RPMI7951 (cell line): Measurements from ENCODE around the gene FKBP1A. TPM values are rescaled to one million over a fixed set of nuclear protein-coding genes. Genes with fewer than 3 reads are reported as not detected.

Experiments used
- DNase-seq: peaks from one replicate; pipeline ENCODE4 v3.0.0-alpha.2; 2012; ENCODE audit warnings: low read depth
- total RNA-seq: library from RNA; depleted of rRNA; stranded (reverse); fragments of >200 nt; shearing (Covaris generic); gene quantifications from 2 replicates; pipeline ENCODE4 v1.2.3, GENCODE V29; 2014

Gene FKBP1A
- total RNA-seq, 1 experiment from 2014 or later = 564 TPM

DNA sequence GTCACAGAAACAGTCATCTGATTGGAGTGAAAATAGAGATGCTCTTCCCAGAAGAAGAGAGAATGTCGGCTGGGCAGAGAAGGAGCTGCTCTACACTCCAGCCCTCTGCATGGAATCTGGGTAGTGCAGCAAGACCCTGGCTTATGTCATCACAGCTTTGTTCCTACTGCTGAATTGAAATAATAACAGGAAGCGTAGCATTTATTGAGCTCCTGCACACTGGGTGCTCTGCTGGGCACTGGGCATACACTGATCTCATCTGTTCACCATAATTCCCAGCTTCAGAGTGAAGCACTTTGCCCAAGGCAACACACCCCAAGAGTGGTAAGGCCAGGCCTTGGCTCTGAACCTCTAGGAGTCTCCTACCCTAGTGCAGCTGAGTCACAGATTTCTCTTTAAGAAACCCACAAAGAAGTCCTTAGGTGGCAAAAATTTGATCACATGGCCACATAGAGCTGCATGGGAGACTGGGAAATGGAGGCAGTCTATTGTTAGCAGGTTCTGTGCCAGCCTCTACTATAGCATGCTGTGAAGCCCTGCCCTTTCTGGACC, 60.0 kb downstream of the FKBP1A start:
- DNase-seq = peak; percentile 57

DNA sequence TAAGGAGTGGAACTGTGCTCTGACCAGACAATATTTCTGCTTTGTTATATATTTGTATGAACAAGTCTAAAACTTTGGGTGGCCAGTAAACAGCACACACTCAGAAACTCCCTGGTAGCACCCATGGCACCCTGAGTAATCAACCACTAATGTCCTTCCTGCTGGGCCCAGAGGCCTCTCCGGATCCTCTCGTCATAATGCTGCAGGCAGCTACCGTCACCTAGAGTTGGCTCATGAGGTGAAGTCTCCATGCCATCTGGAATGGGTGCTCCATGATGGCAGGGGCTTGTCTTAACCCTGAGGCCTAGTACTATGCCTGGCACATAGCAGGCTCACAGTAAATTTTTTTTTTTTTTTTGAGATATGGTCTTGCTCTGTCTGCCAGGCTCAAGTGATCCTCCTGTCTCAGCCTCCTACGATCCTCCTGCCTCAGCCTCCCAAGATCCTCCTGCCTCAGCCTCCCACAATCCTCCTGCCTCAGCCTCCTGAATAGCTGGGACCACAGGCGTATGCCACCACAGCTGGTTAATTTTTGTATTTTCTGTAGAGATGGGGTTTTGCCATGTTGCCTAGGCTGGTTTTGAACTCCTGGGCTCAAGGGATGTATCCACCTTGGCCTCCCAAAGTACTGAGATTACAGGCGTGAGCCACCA, 60.9 kb downstream of the FKBP1A start:
- DNase-seq = peak; percentile 35

DNA sequence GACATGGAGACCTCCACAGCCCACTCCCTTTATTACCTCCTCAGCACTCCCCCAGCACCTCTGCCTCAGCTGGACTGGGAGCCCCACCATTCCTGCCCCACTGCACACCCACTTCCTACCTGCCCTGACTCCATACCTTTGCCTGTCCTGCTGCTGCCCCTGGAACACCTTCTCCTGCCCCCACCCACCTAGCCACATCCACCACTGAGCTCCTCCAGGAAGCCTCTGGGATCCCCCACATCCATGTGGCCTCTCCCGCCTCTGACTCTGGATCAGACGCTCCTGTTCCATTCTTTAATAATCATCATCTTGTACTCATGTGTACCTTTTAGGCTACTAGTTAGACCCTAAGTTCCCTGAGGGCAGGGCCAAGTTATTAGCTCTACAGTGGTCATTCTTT, 61.8 kb downstream of the FKBP1A start:
- no peak for DNase-seq

DNA sequence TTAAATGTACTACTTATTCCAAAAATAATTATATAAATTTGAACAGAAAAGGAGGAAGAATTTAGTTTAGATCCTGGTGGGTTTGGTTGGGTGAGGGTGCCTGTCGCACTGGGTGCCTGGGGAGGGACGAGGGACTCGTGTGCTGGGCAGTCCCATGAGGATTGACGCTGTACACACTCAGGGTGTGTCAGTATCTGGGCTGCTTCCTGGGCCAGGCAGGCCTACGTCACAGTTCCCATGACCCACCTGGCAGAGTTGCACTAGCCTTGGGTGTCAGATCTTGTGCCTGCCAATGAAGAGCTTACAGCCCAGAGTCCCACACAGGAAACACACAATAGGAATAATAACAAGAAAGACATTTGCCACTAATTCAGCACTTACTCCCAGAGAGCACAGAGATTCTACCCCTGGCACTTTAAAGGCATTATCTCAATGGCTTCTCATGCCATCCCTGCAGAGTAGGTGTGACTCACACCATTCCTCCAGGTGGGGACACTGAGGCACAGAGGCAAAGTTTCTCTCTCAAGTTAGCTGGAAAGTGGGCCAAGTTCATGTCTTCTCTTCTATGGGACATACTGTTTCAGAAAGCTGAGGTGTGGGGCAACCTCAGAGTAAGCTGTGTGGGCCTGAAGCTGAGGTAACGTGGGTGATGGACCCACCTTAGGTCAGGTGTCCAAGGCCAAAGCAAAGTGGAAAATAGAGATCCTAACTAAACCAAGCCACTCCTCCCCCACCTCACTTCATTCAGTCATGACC, 62.6 kb downstream of the FKBP1A start:
- DNase-seq = no peak

DNA sequence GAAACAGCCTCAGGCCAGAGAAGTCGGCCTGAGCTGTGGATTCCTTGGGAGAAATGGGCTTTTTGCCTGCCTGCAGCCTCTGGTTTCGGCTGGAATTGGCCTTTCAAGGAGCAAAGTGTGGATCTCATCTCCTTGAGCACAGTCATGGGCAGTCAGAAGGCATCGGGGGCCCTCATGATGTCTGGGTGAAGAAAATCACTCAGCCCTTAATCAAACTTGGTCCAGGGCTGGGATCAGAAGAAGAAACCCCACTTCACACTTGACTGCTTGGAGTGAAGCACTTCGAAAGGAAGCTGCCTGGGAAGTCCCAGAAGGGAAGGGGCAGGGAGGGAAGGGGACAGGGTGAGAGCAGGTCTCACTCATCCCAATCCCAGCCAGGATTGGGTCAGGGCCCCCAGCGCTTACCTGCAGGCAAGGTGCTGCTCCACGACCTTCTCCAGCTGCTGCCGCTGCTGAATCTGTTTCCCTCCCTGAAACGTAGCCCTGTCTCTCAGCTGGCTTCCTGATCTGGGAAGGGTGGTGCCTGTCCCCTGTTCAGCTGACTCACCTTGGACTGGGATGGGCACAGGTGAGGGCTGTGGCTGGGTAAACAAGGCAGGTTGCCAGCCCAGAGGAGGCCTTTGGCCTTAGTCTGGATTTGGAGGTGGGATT, 64.0 kb downstream of the FKBP1A start, which contains the start of gene SDCBP2:
Gene SDCBP2 (minus strand): TSS at position 460 of the 651 bp plus-strand sequence. CDS start 8,723 bp downstream, outside the sequence.
- no peak for DNase-seq

DNA sequence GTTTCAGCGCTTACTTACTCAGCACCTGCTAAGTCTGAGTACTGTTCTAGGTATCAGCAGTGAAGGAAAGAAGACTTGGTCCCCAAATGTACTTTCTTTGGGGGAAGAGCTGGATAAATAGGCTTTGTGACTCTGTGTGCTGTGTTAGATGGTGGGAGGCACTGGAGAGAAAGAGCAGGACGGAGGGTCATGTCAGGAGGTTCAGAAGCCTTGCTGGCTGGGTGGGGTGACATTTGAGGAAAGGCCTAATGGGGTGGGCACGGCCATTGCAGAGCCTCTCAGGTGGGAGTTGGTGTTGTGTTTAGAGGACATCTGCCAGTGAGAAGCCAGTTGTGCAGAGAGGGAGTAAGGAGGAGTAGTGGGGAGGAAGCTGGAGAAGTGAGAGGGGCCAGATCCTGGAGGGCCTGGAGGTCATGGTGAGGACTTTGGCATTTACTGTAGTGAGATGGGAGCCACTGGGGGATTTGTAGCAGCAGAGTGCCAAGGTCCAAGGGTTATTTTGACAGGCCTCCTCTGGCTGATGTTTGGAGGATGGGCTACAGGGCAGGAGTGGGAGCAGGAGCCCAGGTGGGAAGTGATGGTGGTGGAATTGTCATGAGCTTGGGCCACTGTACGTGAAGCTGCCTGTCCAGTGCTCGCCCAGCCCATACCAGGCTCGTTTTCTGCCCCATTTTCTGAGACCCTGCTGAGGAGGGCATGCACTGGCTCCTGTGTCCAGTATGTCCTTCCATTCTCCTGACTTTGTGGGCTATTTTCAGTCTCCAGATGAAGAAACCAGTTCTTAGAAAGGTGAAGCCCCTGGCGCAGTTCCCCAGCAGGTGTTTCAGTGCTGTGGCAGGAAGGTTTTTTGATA, 64.8 kb downstream of the FKBP1A start:
- no peak for DNase-seq

DNA sequence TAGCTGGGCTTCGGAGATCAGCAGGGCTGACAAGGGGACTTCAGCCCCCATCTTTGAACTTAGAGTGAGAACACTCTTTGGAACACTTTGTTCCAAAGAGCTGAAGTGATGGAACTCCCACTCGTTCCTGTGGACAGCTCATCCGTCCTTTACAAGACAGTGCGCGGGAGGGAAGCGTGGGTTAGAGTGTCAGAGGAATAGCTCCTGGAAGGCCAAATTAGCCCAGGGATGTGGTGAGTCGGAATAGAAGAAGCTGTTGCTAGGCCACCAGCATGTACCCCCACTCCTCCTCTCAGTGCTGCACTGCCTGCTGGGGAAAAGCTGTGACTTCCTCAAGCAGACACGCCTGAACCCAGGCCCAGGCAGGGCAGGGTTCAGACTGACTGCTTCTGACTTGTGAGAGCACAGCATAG, 65.6 kb downstream of the FKBP1A start:
- peak; percentile 68 for DNase-seq

DNA sequence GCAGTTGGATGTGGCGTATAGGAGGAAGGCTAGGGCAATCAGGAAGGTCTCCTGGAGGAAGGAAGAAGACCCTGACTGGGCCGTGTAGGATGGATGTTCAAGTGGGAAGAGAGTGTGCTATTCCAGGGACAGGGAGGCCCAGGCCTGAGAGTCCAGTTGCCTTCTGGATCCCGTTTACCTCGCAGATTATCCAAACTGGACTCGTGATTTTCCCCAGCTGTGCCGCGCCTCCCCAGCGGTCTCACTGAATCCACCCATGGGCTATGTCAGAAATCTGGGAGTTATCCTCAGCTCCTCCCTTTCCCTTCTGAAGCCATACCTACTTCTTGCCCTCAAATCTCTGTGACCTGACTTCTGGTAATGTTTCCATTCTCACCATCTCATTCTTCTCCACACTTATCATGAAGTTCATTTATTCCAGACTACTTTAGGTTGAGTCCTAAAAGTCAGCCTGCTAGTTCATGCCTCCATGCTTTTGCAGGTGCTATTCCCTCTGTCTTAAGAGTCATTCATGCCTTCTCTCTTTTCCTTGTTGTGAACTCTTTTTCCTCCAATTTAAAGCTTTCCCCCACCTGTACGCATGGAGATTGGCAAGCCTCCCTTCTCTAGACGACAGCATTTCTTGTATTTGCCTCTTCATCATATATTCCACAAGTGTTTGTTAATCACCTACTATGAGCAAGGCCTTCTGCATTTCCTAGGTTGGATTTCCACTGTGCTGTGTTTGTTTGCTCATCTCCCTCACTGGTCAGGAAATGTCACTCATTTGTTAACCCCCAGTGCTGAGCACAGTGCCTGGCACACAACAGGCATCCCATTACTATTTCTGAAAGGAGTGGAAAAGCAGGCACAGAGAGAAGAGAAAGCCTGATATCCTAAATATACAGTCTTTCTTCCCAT, 66.6 kb downstream of the FKBP1A start:
- peak; percentile 54 for DNase-seq

DNA sequence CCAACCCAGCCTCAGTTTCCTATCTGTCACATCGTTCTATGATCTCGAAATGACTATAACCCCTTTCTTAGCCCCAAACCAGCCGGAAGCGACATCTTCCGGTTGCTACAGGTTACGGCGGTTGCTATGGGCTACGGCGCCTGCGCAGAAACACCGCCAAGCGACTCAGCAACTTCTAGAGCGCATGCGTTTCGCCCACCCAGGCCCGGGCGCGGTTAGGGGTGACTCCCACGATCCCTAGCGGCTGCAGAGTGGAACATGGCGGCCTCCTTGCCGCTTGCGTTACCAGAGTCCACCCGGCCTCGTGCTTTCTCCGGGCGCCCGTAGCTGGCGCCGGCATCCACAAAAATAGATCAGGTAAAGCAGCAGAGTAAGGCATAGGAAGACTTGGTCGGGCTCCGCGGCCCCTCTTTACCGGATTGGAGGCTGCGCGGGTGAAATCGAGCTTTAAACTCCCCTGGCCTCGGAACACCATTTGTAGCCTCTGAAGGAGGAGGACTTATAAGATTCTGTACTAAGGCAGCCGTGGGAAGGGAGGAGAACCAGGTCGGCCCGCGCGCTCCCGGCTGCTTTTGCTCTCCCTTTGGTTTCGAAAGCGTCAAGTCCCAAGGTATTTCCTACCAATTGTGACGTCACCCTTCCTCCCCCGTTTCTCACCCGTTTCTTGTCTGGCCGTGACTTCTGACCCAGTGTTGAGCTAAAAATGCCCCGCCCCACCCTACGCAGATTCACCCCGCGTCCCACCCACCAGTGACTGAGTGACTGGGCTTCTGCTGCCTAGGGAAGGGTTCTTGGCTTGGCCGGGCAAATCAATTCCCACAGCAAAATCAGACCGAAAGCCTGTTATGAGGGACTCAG, 67.5 kb downstream of the FKBP1A start:
- DNase-seq = peak; percentile 98

DNA sequence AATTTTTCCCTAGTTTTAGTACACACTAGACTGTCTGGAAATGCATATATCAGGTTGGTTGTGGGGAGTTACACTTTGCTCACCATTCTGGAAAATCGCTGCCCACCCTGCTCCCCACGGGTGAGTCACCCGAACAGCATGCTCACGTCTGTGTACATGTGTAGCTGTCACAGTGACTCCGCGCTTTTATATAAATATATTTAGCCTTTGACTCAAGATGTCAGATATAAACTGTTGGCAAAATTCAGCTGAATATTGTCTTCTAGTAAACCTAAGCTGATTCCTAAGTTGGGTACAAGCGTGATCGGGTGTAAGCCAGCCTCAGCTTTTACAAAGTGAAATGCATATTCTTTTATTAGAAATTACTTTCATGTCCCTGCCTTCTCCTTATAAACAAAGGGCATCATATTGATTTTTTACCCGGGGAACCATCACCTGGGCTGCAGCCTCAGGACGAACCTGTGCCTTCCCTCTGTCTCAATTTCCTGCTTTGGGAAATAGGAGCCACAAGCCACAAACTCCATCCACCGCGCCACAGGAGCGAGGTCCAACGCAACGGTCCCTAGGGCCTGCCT, 68.2 kb downstream of the FKBP1A start:
- DNase-seq = peak; percentile 82

DNA sequence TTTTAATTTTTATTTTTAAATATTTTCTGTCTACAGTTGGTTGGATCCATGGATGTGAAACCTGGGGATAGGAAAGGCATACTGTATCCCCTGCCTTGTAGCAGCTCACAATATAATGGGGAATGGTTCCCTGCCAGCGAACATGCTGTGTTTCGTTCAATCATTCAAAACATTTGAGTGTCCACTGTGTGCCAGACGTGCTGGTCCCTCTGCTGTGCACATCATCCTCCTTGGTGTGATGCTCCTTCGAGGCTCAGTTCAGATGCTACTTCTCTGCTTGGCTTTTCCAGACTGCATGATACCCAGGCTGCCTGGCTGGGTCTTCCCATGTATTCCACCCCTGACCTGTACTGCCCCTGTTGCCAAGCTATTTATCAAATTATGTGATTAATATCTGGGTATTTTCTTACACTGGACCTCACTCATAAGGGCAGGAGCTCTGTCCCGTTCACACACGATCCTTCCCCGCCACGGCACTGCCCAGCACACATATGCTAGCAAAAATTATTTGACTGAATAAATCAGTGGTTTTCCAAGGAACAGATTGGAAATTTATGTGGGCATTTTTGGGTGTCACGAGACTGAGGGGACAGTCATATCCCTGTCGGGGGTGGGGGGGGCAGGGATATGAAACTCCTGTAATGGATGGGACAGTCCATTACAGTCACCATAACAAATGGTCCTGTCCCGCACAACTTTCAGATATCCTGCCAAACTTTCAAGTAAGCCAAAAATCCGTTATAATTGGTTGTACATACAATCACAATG, 68.8 kb downstream of the FKBP1A start:
- no peak for DNase-seq

DNA sequence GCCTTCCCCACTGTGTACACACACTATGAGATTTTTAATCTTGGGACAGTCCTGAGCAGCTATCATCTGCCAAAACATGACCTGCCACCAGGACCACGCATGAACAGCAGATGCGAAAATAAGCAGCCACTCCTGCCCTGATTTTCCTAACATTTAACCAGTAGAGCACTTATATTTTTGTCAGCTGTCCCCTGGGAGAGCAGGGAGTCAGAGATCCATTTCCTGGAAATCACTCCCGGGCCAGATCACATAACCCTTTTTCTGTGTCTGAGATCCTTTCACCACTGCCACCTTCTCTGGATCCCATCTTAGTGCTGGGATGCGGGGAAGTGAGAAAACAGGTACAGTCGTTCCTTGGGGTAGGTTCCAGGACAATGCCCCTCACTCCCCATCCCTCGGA, 69.6 kb downstream of the FKBP1A start:
- no peak for DNase-seq

DNA sequence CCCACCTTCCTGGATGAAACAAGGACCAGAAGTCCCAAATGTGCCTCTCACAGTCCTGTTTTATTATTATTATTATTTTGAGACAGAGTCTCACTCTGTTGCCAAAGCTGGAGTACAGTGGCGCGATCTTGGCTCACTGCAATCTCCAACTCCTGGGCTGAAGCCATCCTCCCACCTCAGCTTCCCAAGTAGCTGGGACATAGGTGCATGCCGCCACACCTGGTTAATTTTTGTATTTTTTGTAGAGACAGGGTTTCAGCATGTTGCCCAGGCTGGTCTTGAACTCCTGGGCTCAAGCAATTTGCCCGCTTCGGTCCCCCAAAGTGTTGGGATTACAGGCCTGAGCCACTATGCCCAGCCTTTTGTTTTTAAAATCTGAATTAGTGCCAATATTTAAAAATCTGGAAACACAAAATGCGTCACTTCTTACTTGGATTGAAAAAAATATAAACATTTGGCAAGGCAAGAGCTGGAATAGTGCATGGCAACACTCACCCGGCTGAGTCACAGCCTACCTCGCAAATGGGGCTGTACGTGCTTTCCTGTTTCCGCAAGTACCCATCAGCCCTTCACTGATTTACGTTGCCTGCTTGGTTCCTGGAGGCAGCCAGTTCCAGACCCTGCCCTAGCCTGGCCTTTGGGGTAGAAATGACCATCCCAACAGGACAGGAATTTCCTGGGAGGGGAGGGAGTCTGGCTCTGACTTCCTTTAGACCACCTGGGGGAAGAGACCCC, 70.2 kb downstream of the FKBP1A start:
- peak; percentile 93 for DNase-seq

DNA sequence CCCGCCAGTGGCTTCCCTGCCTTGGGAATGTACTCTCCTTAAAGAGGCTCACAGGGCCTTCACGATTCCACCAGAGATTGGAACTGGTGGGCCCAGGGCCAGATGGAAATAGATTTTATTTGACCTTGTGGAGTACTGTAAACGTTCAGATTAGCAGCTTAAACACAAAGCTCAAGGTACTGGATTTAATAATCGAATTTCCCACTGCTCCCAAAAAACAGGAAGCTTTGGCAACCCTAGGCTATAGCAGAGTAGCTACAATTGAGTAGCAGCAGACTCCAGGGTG, 71.3 kb downstream of the FKBP1A start:
- DNase-seq = no peak

DNA sequence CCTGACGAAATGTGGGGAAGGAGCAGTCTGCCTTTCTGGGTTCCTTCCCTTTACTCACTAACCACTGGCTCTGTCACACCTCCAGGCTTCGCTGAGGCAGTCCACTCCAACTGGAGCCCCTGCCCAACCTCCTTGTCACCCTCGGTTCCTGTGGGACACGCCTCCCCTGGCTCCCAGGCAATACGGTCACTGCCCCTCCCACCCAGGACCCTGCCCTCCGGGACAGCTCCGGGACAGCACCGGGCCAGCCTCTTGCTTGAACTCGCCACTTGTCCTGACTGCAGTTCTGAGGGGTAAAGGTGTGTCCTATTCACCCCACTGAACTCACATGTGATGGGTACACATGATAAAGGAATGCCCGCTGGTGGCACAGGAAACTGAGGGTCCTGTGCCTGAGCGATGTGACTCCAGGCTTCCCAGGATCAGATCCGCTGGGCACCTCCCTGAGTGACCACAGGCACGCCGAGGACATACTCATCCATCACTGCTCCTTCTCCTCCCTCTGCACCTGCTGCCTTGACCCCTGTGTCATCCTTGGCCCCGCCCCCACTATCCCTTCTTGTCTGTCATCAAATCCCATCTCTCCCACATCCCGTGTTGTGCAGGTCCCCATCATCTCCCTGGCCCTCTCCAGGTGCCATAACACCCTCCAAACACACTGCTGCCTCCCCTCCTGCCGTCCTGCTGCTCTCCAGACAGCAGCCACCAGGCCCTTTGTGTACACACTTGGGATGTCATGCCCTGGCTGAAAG, 71.8 kb downstream of the FKBP1A start:
- DNase-seq = no peak

DNA sequence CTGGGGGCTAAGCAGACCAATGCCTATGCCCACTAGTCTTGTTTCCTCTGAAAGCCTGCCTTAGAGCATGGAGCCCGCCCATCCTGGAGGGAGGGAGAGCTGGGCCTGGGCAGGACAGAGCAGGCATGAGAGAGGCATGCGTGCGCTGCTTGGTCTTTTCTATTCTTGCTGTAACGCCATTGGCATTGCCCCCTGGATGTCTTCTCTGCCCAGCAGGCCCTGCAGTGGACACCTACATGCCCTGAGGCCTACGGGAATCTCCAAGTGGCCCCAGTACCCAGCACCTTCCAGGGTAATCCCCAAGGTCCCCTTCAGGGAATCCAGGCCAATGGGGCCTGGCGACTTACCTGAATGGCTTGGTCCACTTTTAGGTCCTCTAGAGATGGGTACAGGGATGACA, 72.8 kb downstream of the FKBP1A start:
- DNase-seq = no peak

DNA sequence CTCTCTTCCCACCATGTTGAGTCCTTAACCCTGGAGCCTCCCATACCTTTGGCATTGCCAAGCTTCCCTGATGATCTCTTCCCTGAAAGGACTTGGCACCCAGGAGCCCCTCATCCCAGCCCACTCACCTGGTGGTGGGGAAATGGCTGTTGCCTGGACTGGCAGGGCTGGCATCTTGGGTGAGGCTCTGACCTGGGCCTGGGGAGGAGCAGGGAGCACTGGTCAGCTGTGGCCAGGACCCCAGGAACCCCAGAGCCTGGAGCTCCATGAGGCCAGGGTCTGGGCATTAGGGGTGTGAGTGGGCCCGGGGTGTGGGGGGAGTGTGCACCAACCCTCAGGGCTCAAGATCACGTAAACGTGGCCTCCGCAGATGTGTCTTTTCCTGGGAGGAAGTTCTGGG, 73.4 kb downstream of the FKBP1A start:
- DNase-seq = no peak
